ENCODE data around the gene CADPS. TPM values are rescaled to one million over a fixed set of nuclear protein-coding genes. Genes with fewer than 3 reads are reported as not detected.

CADPS gene
- polyA plus RNA-seq, 1 donor from 2014 or later, result 118 TPM

DNA sequence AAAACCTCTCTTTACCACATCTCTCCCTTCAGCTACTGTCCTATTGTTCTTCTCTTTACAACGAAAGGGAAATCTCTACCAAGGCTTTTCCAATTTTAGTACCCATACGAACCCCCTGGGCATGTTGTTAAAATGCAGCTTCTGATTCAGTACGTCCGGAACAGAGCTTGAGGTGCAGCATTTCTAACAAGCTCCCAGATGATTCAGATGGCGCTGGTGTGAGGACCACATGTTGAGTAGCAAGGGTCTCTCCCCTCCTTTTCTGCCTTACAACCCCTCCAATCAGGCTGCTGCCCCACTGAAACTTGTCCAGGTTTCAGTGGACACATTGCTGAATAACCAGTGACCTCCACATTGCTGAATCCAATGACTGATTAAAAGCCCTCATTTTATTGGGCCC lies 324.8 kb downstream of the CADPS start:
- TF ChIP-seq TAF1 (IDR thresholded peaks at IDR 0.05; ENCODE audit: low read depth) (no peak), SMC3 (conservative IDR thresholded peaks at IDR 0.05; ENCODE audit: poor library complexity) (no peak), EP300 (conservative IDR thresholded peaks at IDR 0.05; ENCODE audit: poor library complexity, severe bottlenecking) (no peak), RAD21 (conservative IDR thresholded peaks at IDR 0.05) (no peak), POLR2AphosphoS5 (IDR thresholded peaks at IDR 0.05) (no peak), EZH2 (IDR thresholded peaks at IDR 0.05; ENCODE audit: borderline replicate concordance, insufficient read depth, low read length, poor library complexity, severe bottlenecking) (no peak), MXI1 (conservative IDR thresholded peaks at IDR 0.05; ENCODE audit: poor library complexity, severe bottlenecking) (no peak)
- TF ChIP-seq, protein P1, sequence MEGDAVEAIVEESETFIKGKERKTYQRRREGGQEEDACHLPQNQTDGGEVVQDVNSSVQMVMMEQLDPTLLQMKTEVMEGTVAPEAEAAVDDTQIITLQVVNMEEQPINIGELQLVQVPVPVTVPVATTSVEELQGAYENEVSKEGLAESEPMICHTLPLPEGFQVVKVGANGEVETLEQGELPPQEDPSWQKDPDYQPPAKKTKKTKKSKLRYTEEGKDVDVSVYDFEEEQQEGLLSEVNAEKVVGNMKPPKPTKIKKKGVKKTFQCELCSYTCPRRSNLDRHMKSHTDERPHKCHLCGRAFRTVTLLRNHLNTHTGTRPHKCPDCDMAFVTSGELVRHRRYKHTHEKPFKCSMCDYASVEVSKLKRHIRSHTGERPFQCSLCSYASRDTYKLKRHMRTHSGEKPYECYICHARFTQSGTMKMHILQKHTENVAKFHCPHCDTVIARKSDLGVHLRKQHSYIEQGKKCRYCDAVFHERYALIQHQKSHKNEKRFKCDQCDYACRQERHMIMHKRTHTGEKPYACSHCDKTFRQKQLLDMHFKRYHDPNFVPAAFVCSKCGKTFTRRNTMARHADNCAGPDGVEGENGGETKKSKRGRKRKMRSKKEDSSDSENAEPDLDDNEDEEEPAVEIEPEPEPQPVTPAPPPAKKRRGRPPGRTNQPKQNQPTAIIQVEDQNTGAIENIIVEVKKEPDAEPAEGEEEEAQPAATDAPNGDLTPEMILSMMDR (IDR thresholded peaks at IDR 0.05; ENCODE audit: poor library complexity, severe bottlenecking), result no peak
- TF ChIP-seq, protein P2, sequence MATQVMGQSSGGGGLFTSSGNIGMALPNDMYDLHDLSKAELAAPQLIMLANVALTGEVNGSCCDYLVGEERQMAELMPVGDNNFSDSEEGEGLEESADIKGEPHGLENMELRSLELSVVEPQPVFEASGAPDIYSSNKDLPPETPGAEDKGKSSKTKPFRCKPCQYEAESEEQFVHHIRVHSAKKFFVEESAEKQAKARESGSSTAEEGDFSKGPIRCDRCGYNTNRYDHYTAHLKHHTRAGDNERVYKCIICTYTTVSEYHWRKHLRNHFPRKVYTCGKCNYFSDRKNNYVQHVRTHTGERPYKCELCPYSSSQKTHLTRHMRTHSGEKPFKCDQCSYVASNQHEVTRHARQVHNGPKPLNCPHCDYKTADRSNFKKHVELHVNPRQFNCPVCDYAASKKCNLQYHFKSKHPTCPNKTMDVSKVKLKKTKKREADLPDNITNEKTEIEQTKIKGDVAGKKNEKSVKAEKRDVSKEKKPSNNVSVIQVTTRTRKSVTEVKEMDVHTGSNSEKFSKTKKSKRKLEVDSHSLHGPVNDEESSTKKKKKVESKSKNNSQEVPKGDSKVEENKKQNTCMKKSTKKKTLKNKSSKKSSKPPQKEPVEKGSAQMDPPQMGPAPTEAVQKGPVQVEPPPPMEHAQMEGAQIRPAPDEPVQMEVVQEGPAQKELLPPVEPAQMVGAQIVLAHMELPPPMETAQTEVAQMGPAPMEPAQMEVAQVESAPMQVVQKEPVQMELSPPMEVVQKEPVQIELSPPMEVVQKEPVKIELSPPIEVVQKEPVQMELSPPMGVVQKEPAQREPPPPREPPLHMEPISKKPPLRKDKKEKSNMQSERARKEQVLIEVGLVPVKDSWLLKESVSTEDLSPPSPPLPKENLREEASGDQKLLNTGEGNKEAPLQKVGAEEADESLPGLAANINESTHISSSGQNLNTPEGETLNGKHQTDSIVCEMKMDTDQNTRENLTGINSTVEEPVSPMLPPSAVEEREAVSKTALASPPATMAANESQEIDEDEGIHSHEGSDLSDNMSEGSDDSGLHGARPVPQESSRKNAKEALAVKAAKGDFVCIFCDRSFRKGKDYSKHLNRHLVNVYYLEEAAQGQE (IDR thresholded peaks at IDR 0.05; ENCODE audit: borderline replicate concordance), result no peak
- Histone ChIP-seq H3F3A (ENCODE audit: insufficient read depth, low read length, poor library complexity, severe bottlenecking) (no peaks in the 10 kb centered on the region), H3K36me3 (ENCODE audit: insufficient read depth, low read length) (peaks cover 10% of the 10 kb centered on the region), H3K27ac (ENCODE audit: low read length) (no peak overlapping the region), H3K27me3 (ENCODE audit: insufficient read depth, low read depth, low read length) (no peaks in the 10 kb centered on the region), H3K9ac (ENCODE audit: low read length) (no peak overlapping the region), H3K9me2 (ENCODE audit: insufficient read depth, low read length) (no peaks in the 10 kb centered on the region), H3K4me3 (ENCODE audit: low read length) (no peak overlapping the region), H2AFZ (ENCODE audit: low read depth, low read length) (no peak overlapping the region), H3K9me3 (ENCODE audit: low read length) (no peaks in the 10 kb centered on the region), H3K79me2 (replicated peaks; ENCODE audit: insufficient read depth, low read length) (no peaks in the 10 kb centered on the region), H3K4me2 (ENCODE audit: low read length) (no peak overlapping the region), H4K20me1 (ENCODE audit: insufficient read depth) (no peaks in the 10 kb centered on the region)

DNA sequence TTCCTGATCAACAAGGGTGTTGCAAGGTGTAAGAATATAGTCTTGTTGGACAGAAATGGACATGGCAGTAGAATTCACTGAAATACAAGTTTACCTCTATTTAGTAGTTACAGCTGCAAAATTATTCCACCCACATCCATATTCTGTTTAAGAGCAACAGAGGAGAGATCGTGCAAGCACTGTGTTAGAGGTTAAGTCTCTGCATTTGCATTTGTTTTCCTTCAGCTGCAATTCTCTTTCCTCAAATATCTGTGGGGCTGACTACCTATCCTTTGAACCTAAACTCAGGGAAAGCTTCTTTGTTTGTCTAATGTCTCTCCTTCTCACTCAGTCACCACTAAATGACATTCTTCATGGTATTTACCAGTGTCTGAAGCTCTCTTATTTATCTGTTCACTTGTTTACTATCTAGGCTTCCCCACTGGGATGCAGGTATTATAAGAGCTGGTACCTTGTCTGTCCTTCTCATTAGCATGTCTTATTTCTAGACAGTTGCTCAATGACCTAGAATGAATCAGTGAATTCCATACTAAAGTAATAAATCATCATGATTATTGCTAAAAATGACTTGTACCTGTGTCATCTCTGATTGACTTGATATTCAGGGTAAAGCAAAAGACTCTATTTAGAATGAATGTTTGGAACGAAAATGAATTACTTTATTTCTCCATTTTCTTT lies 326.5 kb downstream of the CADPS start:
- Histone ChIP-seq H3F3A (ENCODE audit: insufficient read depth, low read length, poor library complexity, severe bottlenecking) (no peaks in the 10 kb centered on the region), H2AFZ (ENCODE audit: low read depth, low read length) (no peak overlapping the region), H3K9me2 (ENCODE audit: insufficient read depth, low read length) (no peaks in the 10 kb centered on the region), H3K27me3 (ENCODE audit: insufficient read depth, low read depth, low read length) (no peaks in the 10 kb centered on the region), H3K4me3 (ENCODE audit: low read length) (no peak overlapping the region), H4K20me1 (ENCODE audit: insufficient read depth) (no peaks in the 10 kb centered on the region), H3K36me3 (ENCODE audit: insufficient read depth, low read length) (peaks cover 10% of the 10 kb centered on the region), H3K79me2 (replicated peaks; ENCODE audit: insufficient read depth, low read length) (no peaks in the 10 kb centered on the region), H3K9me3 (ENCODE audit: low read length) (no peaks in the 10 kb centered on the region), H3K9ac (ENCODE audit: low read length) (no peak overlapping the region), H3K4me2 (ENCODE audit: low read length) (no peak overlapping the region), H3K27ac (ENCODE audit: low read length) (no peak overlapping the region)
- TF ChIP-seq, protein P1 (IDR thresholded peaks at IDR 0.05; ENCODE audit: poor library complexity, severe bottlenecking), result no peak
- TF ChIP-seq POLR2AphosphoS5 (IDR thresholded peaks at IDR 0.05) (no peak), MXI1 (conservative IDR thresholded peaks at IDR 0.05; ENCODE audit: poor library complexity, severe bottlenecking) (no peak), TAF1 (IDR thresholded peaks at IDR 0.05; ENCODE audit: low read depth) (no peak), RAD21 (conservative IDR thresholded peaks at IDR 0.05) (no peak)

All from neural cell (in vitro differentiated cells).